ENCODE measurements around the gene CCT7. TPM values are rescaled to one million over a fixed set of nuclear protein-coding genes. Genes with fewer than 3 reads are reported as not detected.

Gene CCT7
- total and polyA plus RNA-seq, 2 of the 8 experiments (the other 6 are each of a cell fraction or from before 2014, with no cell fraction given): 440 to 474 TPM

DNA sequence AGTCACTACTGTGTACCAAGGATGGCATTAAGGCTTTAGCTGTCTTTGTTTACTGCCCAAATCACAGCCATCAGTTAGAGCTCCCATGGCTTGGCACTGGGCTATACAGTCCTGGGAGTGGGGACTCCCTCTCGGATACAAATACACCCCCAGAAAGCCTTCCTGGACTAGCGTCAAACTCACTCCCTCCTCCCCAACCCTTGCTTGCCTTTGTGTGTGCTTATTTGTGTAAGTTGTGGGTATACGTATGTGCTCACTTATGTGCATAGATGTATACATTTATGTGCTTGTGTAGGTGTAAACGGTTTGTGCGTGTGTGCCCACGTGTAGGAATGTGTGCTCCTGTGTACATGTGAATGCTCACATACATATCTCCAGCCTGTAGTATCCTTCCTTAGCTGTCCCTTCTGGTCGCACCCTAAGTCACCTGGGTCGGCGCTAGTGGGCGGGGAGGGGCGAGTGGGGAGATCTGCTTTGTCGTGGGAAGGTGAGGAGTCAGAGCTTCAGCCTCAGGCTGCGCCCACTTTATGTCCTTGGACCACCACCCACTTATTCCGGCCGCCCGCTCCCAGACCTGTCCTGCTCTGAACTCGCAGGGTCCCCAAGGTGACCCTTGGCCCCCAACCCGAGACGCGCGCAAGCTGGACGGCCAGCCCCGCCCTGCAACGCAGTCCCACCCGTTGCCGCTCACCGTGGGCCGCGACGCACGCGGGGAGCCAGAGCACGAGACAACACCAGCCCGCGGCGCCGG is 1.5 kb upstream of the CCT7 start:
- Histone ChIP-seq H4K91ac (replicated peaks; ENCODE audit: insufficient read length, low read length) (no peak overlapping the region), H3K4me2 (ENCODE audit: insufficient read depth in 1 of 2, low read depth in 2 of 2, low read length in 2 of 2) (peak overlapping the region; percentile 94 to 99), H3K14ac (ENCODE audit: insufficient read length) (no peak overlapping the region), H2BK120ac (replicated peaks; ENCODE audit: low read depth, low read length) (no peak overlapping the region), H2BK15ac (ENCODE audit: low read length) (no peak overlapping the region; the same call in 1 of the 2 replicates), H2BK12ac (ENCODE audit: low read depth, low read length) (no peak overlapping the region), H3K4me3 (ENCODE audit: extremely low read depth in 1 of 4, insufficient read depth in 2 of 4, low read depth in 3 of 4, low read length in 4 of 4) (peak overlapping the region; percentile 48 to 93 (median 64)), H2AFZ (ENCODE audit: low read length) (0 out of 2 replicates have a peak overlapping the region, but pooled peaks have one; percentile 15), H3K4ac (replicated peaks; ENCODE audit: insufficient read length, low read depth, low read length) (no peak overlapping the region), H3K4me1 (replicated peaks in 1 of 4; ENCODE audit: control insufficient read depth in 3 of 4, insufficient read depth in 4 of 4, low read length in 3 of 4) (peaks cover 8 to 16% (median 11%) of the 10 kb centered on the region in 4 experiments; a peak in 6 of 7 replicates), H3K23ac (ENCODE audit: insufficient read length) (no peak overlapping the region), H2AK5ac (ENCODE audit: low read depth, low read length) (no peak overlapping the region), H3K79me2 (ENCODE audit: control insufficient read depth in 1 of 2, insufficient read depth in 2 of 2, low read length in 2 of 2) (peaks cover 34 to 35% of the 10 kb centered on the region in 2 experiments), H2BK5ac (ENCODE audit: low read depth, low read length) (no peak overlapping the region), H4K20me1 (replicated peaks in 1 of 2; ENCODE audit: control insufficient read depth in 1 of 2, insufficient read depth in 2 of 2, low read length in 2 of 2) (peaks cover 9 to 19% of the 10 kb centered on the region in 2 experiments), H3K9me3 (ENCODE audit: insufficient read depth in 2 of 2, low read depth in 1 of 2, low read length in 1 of 2) (no peaks in the 10 kb centered on the region), H4K8ac (ENCODE audit: extremely low read depth, insufficient read depth, low read length) (no peak overlapping the region), H3K56ac (replicated peaks; ENCODE audit: insufficient read length, low read depth, low read length) (no peak overlapping the region), H3K27me3 (replicated peaks in 1 of 4; ENCODE audit: control insufficient read depth in 3 of 4, extremely low read depth in 1 of 4, insufficient read depth in 3 of 4, low read length in 3 of 4) (no peaks in the 10 kb centered on the region; a peak in 2 of 7 replicates), H3K27ac (ENCODE audit: low read depth, low read length) (no peak overlapping the region), H3K79me1 (ENCODE audit: low read depth, low read length) (peaks cover 8% of the 10 kb centered on the region), H3K23me2 (ENCODE audit: low read depth, low read length) (peaks cover 21% of the 10 kb centered on the region), H3K9ac (replicated peaks in 1 of 4; ENCODE audit: extremely low read depth in 1 of 4, low read depth in 3 of 4, low read length in 3 of 4) (peak overlapping the region in 2 of 4 experiments; percentile 8 to 65; a peak in 2 of 7 replicates), H4K5ac (ENCODE audit: insufficient read length, low read depth, low read length) (no peak overlapping the region), H3K36me3 (ENCODE audit: control insufficient read depth in 2 of 4, insufficient read depth in 4 of 4, low read length in 3 of 4) (no peaks in the 10 kb centered on the region; a peak in 1 of 8 replicates), H3K18ac (ENCODE audit: extremely low read depth, low read length) (no peak overlapping the region), H2BK20ac (ENCODE audit: low read length) (no peak overlapping the region)
- ChIA-PET POLR2A (ENCODE audit: partially characterized antibody) (interaction anchor here (0.8 to 8.8 kb wide), 9 partner anchors 12 to 171 kb away, joined by 3 to 113 read pairs (median 39); partner anchors contain the start of genes RAB11FIP5 and SMYD5), CTCF (ENCODE audit: partially characterized antibody) (interaction anchor here (0.5 to 10.2 kb wide), 8 partner anchors 11 to 147 kb away, joined by 3 to 51 read pairs (median 4); partner anchors contain the start of gene SMYD5)
- WGBS, 2 experiments (ENCODE audit: extremely low coverage in 1 of 2, insufficient coverage in 1 of 2, insufficient read length in 1 of 2, insufficient replicate concordance in 2 of 2, low coverage in 1 of 2, low lambda C conversion rate in 2 of 2, missing lambda C conversion rate in 1 of 2): 10% methylated on average over 37 of the region's 37 CpGs; no CpG with 5 or more reads in 1 of the 2 experiments
- TF ChIP-seq PHF8 (conservative IDR thresholded peaks at IDR 0.05; ENCODE audit: low read depth, low read length) (peak; percentile 37; the same call in 1 of the 2 replicates), KDM4A (IDR thresholded peaks at IDR 0.05; ENCODE audit: low read depth, low read length, severe bottlenecking) (peak; percentile 28), RFX5 (IDR thresholded peaks at IDR 0.05; ENCODE audit: borderline replicate concordance, low read depth, low read length) (no peak), SRF (IDR thresholded peaks at IDR 0.05; ENCODE audit: low read depth, low read length) (no peak), RAD21 (IDR thresholded peaks at IDR 0.05 in 1 of 2, conservative IDR thresholded peaks at IDR 0.05 in 1 of 2; ENCODE audit: low read depth in 2 of 2, low read length in 2 of 2) (no peak), CHD1 (IDR thresholded peaks at IDR 0.05; ENCODE audit: low read depth, low read length) (no peak), GTF2F1 (IDR thresholded peaks at IDR 0.05; ENCODE audit: borderline replicate concordance, low read depth, low read length) (no peak), TCF12 (IDR thresholded peaks at IDR 0.05; ENCODE audit: low read depth, low read length) (no peak), TEAD4 (IDR thresholded peaks at IDR 0.05; ENCODE audit: low read depth, low read length) (no peak), TAF1 (IDR thresholded peaks at IDR 0.05; ENCODE audit: low read depth, low read length) (no peak)
- DNase-seq (ENCODE audit: low read depth in 1 of 2, low spot score in 2 of 2): no peak
- no peak for FAIRE-seq

Measured in H1 (cell line).